ENCODE results near the gene PAK6.

PAK6 gene

GRCh38 chr15:40242601-40243000 is 3.7 kb downstream of the PAK6 start:
- DNase-seq (ENCODE audit: extremely low read depth, insufficient read length): no peak

GRCh38 chr15:40243126-40243810 is 4.4 kb downstream of the PAK6 start:
- DNase-seq (ENCODE audit: extremely low read depth, insufficient read length): no peak
- Histone ChIP-seq H3K36me3 (ENCODE audit: control insufficient read depth, insufficient read depth, low read length) (no peaks in the 10 kb centered on the region), H3K4me3 (replicated peaks; ENCODE audit: low read depth, low read length) (no peak overlapping the region), H3K27me3 (replicated peaks; ENCODE audit: control insufficient read depth, insufficient read depth, low read length) (no peaks in the 10 kb centered on the region)
- TF ChIP-seq CTCF (IDR thresholded peaks at IDR 0.05; ENCODE audit: insufficient read depth, low read length, poor library complexity, severe bottlenecking): no peak

More at GRCh38 chr15:40242601-40243000, 3.7 kb downstream of the PAK6 start:
- H3K27me3 ChIP-seq (replicated peaks; ENCODE audit: control insufficient read depth, insufficient read depth, low read length): no peaks in the 10 kb centered on the region
- no peak overlapping the region for H3K4me3 ChIP-seq (replicated peaks; ENCODE audit: low read depth, low read length)
- H3K36me3 ChIP-seq (ENCODE audit: control insufficient read depth, insufficient read depth, low read length): no peaks in the 10 kb centered on the region
- no peak for TF ChIP-seq CTCF (IDR thresholded peaks at IDR 0.05; ENCODE audit: insufficient read depth, low read length, poor library complexity, severe bottlenecking)

GRCh38 chr15:40244961-40245523 is 6.2 kb downstream of the PAK6 start:
- no peak overlapping the region for H3K4me3 ChIP-seq (replicated peaks; ENCODE audit: low read depth, low read length)
- TF ChIP-seq CTCF (IDR thresholded peaks at IDR 0.05; ENCODE audit: insufficient read depth, low read length, poor library complexity, severe bottlenecking): no peak
- no peak for DNase-seq (ENCODE audit: extremely low read depth, insufficient read length)
- no peaks in the 10 kb centered on the region for H3K36me3 ChIP-seq (ENCODE audit: control insufficient read depth, insufficient read depth, low read length)
- no peaks in the 10 kb centered on the region for H3K27me3 ChIP-seq (replicated peaks; ENCODE audit: control insufficient read depth, insufficient read depth, low read length)

GRCh38 chr15:40245666-40246450 is 7.0 kb downstream of the PAK6 start:
- H3K27me3 ChIP-seq (replicated peaks; ENCODE audit: control insufficient read depth, insufficient read depth, low read length): no peaks in the 10 kb centered on the region
- no peak for TF ChIP-seq CTCF (IDR thresholded peaks at IDR 0.05; ENCODE audit: insufficient read depth, low read length, poor library complexity, severe bottlenecking)
- no peak for DNase-seq (ENCODE audit: extremely low read depth, insufficient read length)
- no peak overlapping the region for H3K4me3 ChIP-seq (replicated peaks; ENCODE audit: low read depth, low read length)
- no peaks in the 10 kb centered on the region for H3K36me3 ChIP-seq (ENCODE audit: control insufficient read depth, insufficient read depth, low read length)

GRCh38 chr15:40246496-40247280 is 7.8 kb downstream of the PAK6 start:
- no peak for DNase-seq (ENCODE audit: extremely low read depth, insufficient read length)
- Histone ChIP-seq H3K4me3 (replicated peaks; ENCODE audit: low read depth, low read length) (no peak overlapping the region), H3K27me3 (replicated peaks; ENCODE audit: control insufficient read depth, insufficient read depth, low read length) (no peaks in the 10 kb centered on the region), H3K36me3 (ENCODE audit: control insufficient read depth, insufficient read depth, low read length) (no peaks in the 10 kb centered on the region)
- TF ChIP-seq CTCF (IDR thresholded peaks at IDR 0.05; ENCODE audit: insufficient read depth, low read length, poor library complexity, severe bottlenecking): no peak

Data from GM06990 (cell line).